ENCODE results near the gene CACNA1B. TPM values are rescaled to one million over a fixed set of nuclear protein-coding genes. Genes with fewer than 3 reads are reported as not detected.

The CACNA1B gene
- total and polyA plus RNA-seq, 11 donors: 0.03 to 0.25 (median 0.13) TPM

DNA sequence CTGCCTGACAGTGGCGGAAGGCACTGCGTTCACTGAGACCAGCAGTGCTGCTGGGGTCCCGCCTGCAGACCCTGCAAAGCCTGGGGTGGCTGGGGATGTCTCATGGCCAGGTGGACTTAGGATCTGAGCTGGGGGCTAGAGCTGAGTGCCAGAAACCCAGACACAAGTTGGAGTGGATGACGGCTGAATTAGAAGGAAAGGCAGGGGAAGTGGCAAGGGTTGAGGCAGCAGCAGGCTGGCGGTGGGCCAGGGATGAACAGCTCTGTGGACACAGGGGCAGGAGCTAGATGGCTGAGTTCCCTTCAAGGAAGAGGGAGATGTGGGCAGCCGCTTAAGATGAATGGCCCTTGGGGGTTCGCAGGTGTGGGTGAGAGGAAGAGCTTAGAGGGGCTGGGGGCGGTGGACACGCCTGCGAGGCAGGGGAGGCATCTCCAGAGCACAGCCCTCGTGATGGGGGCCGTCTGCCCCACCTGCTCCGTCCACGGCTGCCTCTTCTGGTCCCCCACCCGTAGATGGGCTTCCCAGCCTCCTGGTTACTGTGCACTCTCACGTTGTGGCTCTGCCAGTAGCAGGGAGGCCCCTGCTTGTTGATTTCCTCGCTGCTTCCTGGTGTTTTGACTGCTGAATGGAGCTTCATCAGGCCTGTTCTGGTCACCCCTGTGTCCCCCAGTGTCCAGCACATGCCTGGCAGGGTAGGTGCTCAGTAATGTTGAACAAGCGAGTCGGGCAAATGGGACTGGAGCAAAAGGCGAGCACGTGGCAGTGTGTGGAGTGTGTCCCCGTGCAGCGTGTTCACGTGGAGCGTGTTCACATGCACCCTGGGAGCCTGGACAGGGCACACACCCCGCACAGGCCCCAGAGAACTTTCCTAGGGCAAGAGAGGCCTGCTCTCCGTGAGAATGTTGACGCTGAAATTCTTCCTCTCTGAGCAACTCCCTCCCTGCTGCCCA is 168.2 kb downstream of the CACNA1B start:
- Histone ChIP-seq H3K4me3 (no peak overlapping the region), H3K4me1 (no peaks in the 10 kb centered on the region), H3K36me3 (no peaks in the 10 kb centered on the region), H3K27ac (no peak overlapping the region), H3K27me3 (peaks cover 0 to 18% (median 4%) of the 10 kb centered on the region in 9 donors), H3K9me3 (no peaks in the 10 kb centered on the region)
- intact Hi-C loops (cut with DNase I): no loop called here
- no peak for TF ChIP-seq POLR2A (IDR thresholded peaks at IDR 0.05)
- TF ChIP-seq, protein P1, sequence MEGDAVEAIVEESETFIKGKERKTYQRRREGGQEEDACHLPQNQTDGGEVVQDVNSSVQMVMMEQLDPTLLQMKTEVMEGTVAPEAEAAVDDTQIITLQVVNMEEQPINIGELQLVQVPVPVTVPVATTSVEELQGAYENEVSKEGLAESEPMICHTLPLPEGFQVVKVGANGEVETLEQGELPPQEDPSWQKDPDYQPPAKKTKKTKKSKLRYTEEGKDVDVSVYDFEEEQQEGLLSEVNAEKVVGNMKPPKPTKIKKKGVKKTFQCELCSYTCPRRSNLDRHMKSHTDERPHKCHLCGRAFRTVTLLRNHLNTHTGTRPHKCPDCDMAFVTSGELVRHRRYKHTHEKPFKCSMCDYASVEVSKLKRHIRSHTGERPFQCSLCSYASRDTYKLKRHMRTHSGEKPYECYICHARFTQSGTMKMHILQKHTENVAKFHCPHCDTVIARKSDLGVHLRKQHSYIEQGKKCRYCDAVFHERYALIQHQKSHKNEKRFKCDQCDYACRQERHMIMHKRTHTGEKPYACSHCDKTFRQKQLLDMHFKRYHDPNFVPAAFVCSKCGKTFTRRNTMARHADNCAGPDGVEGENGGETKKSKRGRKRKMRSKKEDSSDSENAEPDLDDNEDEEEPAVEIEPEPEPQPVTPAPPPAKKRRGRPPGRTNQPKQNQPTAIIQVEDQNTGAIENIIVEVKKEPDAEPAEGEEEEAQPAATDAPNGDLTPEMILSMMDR (IDR thresholded peaks at IDR 0.05): no peak
- ATAC-seq (no peak), DNase-seq (peak in 2 of 5 donors; percentile 2 to 48)
- WGBS, 4 donors: 76 to 84% (median 80%) methylated on average over 27 to 28 of the region's 28 CpGs

DNA sequence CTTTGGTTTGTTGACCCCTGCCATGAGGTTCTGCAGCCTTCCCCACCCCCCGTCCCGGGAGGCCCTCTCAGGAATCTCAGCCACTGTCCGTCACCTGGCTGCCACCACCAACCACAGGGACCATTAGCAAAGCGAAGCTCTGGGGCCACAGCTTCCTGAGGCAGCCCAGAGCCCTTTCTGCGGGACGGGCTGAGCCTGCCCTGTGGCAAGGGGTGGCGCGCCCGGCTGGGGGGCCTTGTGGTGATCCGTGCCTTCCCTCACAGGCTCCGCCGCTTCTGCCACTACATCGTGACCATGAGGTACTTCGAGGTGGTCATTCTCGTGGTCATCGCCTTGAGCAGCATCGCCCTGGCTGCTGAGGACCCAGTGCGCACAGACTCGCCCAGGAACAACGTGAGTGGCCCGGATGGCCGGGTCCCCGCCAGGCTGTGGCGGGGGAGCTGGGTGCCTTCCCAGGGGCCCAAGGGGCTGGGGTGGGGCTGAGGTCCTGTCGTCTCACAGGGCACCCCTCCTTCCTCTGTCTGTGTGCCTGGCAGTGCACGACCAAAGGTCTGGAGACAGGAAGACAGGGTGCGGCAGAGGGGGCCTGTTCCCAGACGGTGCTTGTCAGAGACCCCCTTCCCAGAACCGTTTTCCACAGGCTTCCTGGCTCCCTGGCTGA is 169.2 kb downstream of the CACNA1B start:
- ATAC-seq (no peak), DNase-seq (peak in 2 of 5 donors; percentile 2 to 39)
- H3K4me1 ChIP-seq: no peaks in the 10 kb centered on the region
- no peak overlapping the region for H3K27ac ChIP-seq
- intact Hi-C loops (cut with DNase I): no loop called here
- H3K27me3 ChIP-seq: peaks cover 0 to 23% (median 5%) of the 10 kb centered on the region in 9 donors
- no peaks in the 10 kb centered on the region for H3K36me3 ChIP-seq
- no peaks in the 10 kb centered on the region for H3K9me3 ChIP-seq
- TF ChIP-seq, protein P1 (IDR thresholded peaks at IDR 0.05): no peak
- TF ChIP-seq POLR2A (IDR thresholded peaks at IDR 0.05): no peak
- H3K4me3 ChIP-seq: no peak overlapping the region
- 86 to 89% (median 88%) methylated on average over 16 to 29 of the region's 29 CpGs for WGBS, 4 donors

DNA sequence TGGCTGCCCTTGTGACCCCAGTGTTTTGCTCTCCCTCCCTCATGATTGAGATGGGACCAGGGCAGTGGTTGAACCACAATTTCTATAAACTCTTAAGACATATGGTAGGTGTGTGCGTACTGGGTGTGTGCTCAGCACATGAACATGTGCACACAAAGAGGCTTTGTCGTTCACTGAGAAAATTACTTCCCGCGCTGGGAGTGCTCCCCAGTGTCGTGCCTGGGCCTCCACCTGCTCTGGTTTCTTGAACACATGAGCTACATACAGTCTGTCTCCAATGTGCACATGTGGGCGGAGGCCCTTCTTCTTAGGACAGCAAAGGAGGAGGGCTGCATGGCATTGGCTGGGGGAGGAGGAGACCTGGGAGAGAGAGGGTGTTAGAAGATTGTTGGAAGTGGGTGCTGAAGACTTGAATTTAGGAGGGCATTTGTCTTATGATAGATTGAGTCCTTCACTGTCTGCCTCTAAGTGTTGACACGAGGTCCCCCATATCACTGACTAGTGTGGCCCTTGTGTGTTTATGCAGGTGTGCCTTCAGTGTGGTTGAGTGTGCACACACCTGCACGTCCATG is 170.0 kb downstream of the CACNA1B start:
- Histone ChIP-seq H3K4me1 (no peaks in the 10 kb centered on the region), H3K4me3 (no peak overlapping the region), H3K9me3 (no peaks in the 10 kb centered on the region), H3K27me3 (peaks cover 0 to 25% (median 5%) of the 10 kb centered on the region in 9 donors), H3K27ac (no peak overlapping the region), H3K36me3 (no peaks in the 10 kb centered on the region)
- ATAC-seq (no peak), DNase-seq (peak in 2 of 5 donors; percentile 1 to 39)
- 77 to 92% (median 84%) methylated on average over 7 to 8 of the region's 8 CpGs for WGBS, 4 donors
- TF ChIP-seq, protein P1 (IDR thresholded peaks at IDR 0.05): no peak
- TF ChIP-seq POLR2A (IDR thresholded peaks at IDR 0.05): no peak
- intact Hi-C loops (cut with DNase I): no loop called here

DNA sequence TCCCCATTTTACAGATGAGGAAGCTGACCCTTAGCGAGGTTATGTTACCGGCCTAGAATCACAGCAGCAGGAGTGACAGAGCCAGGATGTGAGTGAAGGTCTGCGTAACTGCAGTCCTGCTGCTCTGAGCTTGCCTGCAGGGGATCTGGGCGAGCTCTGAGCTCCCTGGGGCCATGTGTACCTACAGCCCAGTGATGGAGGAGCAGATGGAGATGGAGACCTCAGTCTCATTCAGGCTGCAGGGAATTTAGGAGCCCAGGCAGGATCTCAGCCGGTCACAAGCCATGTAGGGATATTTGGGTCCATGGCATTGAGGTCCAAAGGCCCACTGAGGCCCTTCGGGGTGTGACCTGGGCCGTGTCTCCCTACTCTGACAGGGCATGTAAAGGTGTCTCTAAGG is 170.6 kb downstream of the CACNA1B start:
- no peaks in the 10 kb centered on the region for H3K9me3 ChIP-seq
- peak in 2 of 5 donors; percentile 1 to 27 for DNase-seq
- intact Hi-C loops (cut with DNase I): no loop called here
- no peak overlapping the region for H3K4me3 ChIP-seq
- no peaks in the 10 kb centered on the region for H3K4me1 ChIP-seq
- H3K27ac ChIP-seq: no peak overlapping the region
- H3K36me3 ChIP-seq: no peaks in the 10 kb centered on the region
- WGBS, 4 donors: 85 to 91% (median 89%) methylated on average over 7 of the region's 7 CpGs
- TF ChIP-seq POLR2A (IDR thresholded peaks at IDR 0.05): no peak
- TF ChIP-seq, protein P1 (IDR thresholded peaks at IDR 0.05): no peak
- ATAC-seq: no peak
- peaks cover 0 to 26% (median 5%) of the 10 kb centered on the region in 9 donors for H3K27me3 ChIP-seq
